GM12878 (cell line): ENCODE data around the gene OR51B4. TPM values are rescaled to one million over a fixed set of nuclear protein-coding genes. Genes with fewer than 3 reads are reported as not detected.

Experiments used
- ATAC-seq: fragments of 200-7000 bp; cut with Tn5 transposase; 3 replicates; pipeline ENCODE4 v1.9.1; 2020; ENCODE audit warnings: mild to moderate bottlenecking, moderate library complexity
- BruUV-seq: library from RNA; stranded (reverse); fragments of 400-500 nt; replicated peaks from 2 replicates; lab custom pipeline; 2021; lab: Mats Ljungman, UMichigan
- CTCF ChIA-PET: fragments of 300-600 bp; sonication (Branson Sonifier 250); formaldehyde crosslinking; extraction: SDS; loops from one replicate; lab custom pipeline; 2021; ENCODE audit warnings: inconsistent platforms; lab: Yijun Ruan, JAX
- POLR2A ChIA-PET: fragments of 350-600 bp; formaldehyde crosslinking; extraction: SDS; loops from one replicate; lab custom pipeline; 2021; ENCODE audit warnings: inconsistent platforms; lab: Charles Lee
- RAD21 ChIA-PET: fragments of 300-600 bp; sonication (Branson Sonifier 250); formaldehyde crosslinking; loops from one replicate; lab custom pipeline; 2023; ENCODE audit warnings: antibody characterized with exemption; ENCODE audit not compliant: unreplicated experiment; lab: Charles Lee
- SMC1A ChIA-PET: fragments of 300-600 bp; sonication (Branson Sonifier 250); formaldehyde crosslinking; loops from one replicate; lab custom pipeline; 2023; ENCODE audit not compliant: unreplicated experiment, uncharacterized antibody; lab: Charles Lee
- DNase-seq: peaks from one replicate; pipeline ENCODE4 v3.0.0-alpha.2; 2011; ENCODE audit warnings: low read depth, low spot score
- FAIRE-seq: peaks from 3 replicates; lab custom pipeline; 2011; peaks lifted over from hg19 to GRCh38; lab: Jason Lieb, UNC
- H2AFZ ChIP-seq: 2 replicates; pipeline ENCODE4 v1.6.0; 2011; ENCODE audit warnings: low read depth, low read length, control low read depth; ENCODE audit not compliant: control insufficient read depth
- H3K27ac ChIP-seq: 2 replicates; pipeline ENCODE4 v1.5.1; 2011; ENCODE audit warnings: control low read depth; ENCODE audit not compliant: control insufficient read depth, insufficient read depth
- H3K27me3 ChIP-seq, 2 experiments: replicated peaks in 1 of 2; 2 replicates each; pipeline versions ENCODE4 v1.6.0 to v1.6.1; 2011; ENCODE audit warnings: low read length in 1 of 2; ENCODE audit not compliant: control insufficient read depth in 2 of 2, insufficient read depth in 2 of 2
- H3K36me3 ChIP-seq, 2 experiments: 2 replicates each; pipeline ENCODE4 v1.5.1; 2011; ENCODE audit warnings: low read length in 1 of 2; ENCODE audit not compliant: control insufficient read depth in 2 of 2, insufficient read depth in 2 of 2
- H3K4me1 ChIP-seq: 2 replicates; pipeline ENCODE4 v1.6.1; 2011; ENCODE audit warnings: mild to moderate bottlenecking, low read length, moderate library complexity, mixed read lengths; ENCODE audit not compliant: control insufficient read depth, insufficient read depth
- H3K4me2 ChIP-seq: 2 replicates; pipeline ENCODE4 v1.6.0; 2011; ENCODE audit warnings: control low read depth; ENCODE audit not compliant: control insufficient read depth, insufficient read depth
- H3K4me3 ChIP-seq: fragments of 200-600 bp; sonication (generic); 2 replicates; pipeline ENCODE4 v1.5.1; 2016
- H3K79me2 ChIP-seq: 2 replicates; pipeline ENCODE4 v1.6.0; 2011; ENCODE audit warnings: low read length; ENCODE audit not compliant: control insufficient read depth, insufficient read depth
- H3K9ac ChIP-seq: 2 replicates; pipeline ENCODE4 v1.8.0; 2011; ENCODE audit warnings: low read length, control low read depth, mixed read lengths; ENCODE audit not compliant: control insufficient read depth, insufficient read depth
- H3K9me3 ChIP-seq: replicated peaks from 3 replicates; pipeline ENCODE4 v1.5.1; 2011; ENCODE audit warnings: mild to moderate bottlenecking, low read length; ENCODE audit not compliant: control insufficient read depth, insufficient read depth
- H4K20me1 ChIP-seq: 2 replicates; pipeline ENCODE4 v1.6.0; 2011; ENCODE audit not compliant: control insufficient read depth, insufficient read depth
- NKRF ChIP-seq: fragments of 450-650 bp; conservative IDR thresholded peaks from 2 replicates; pipeline ENCODE4 v1.6.1; 2017; ENCODE audit warnings: mild to moderate bottlenecking, moderate library complexity
- RELA ChIP-seq: fragments of 450-650 bp; IDR thresholded peaks from 2 replicates; pipeline ENCODE4 v1.8.0; 2014; ENCODE audit warnings: borderline replicate concordance; ENCODE audit not compliant: partially characterized antibody
- WRNIP1 ChIP-seq: IDR thresholded peaks from 2 replicates; pipeline ENCODE4 v1.6.1; 2011; ENCODE audit warnings: low read depth, low read length, improper control_type of control experiment, borderline replicate concordance
- WGBS: methylation state at CpG from one replicate; pipeline ENCODE4 v1.1.6; 2016; ENCODE audit warnings: low lambda C conversion rate; ENCODE audit not compliant: insufficient replicate concordance, insufficient coverage; ENCODE audit errors: missing lambda C conversion rate; 5-methylcytosine and 5-hydroxymethylcytosine counted together
- in situ Hi-C: fragments of 300-500 bp; cut with MboI; formaldehyde crosslinking; loops from 9 replicates; pipeline ENCODE4 v1.14.3; 2018; ENCODE audit warnings: mixed read lengths
- intact Hi-C: fragments of 100-400 bp; cut with micrococcal nuclease; formaldehyde crosslinking; loops from one replicate; pipeline ENCODE4 v1.14.2; 2022; ENCODE audit not compliant: unreplicated experiment
- polyA plus RNA-seq, 11 experiments: library from polyadenylated mRNA; depleted of rRNA in 4 of 11; unstranded in 6 of 11; stranded (reverse) in 5 of 11; fragments of >200 nt; fragmentation: Nextera tagmentation in 4 of 11; fragmentation: Illumina TruSeq in 1 of 11; extraction: Ambion mirVana in 4 of 11; extraction: Trizol in 1 of 11; gene quantifications; 1 replicate in 1 of 11; 2 replicates in 10 of 11; pipeline versions ENCODE4 v1.2.1 to v1.2.3, GENCODE V29; 2011 to 2016; ENCODE audit warnings: inconsistent platforms in 2 of 11, missing spikeins in 2 of 11, low read depth in 1 of 11
- total RNA-seq, 4 experiments: library from RNA; depleted of rRNA in 3 of 4; stranded (reverse); fragments of >200 nt in 3 of 4; fragmentation: Illumina TruSeq in 1 of 4; extraction: Trizol in 1 of 4; gene quantifications; 2 replicates each; pipeline versions ENCODE4 v1.2.1 to v1.2.3, GENCODE V29; 2013 to 2021
- TF ChIP-seq, protein P1 (sequence below): IDR thresholded peaks from 2 replicates; pipeline ENCODE4 v1.6.1; 2011; ENCODE audit warnings: mild to moderate bottlenecking, low read depth, low read length, moderate library complexity; ENCODE audit not compliant: insufficient replicate concordance

The OR51B4 gene
- total and polyA plus RNA-seq, 10 of the 15 experiments (the other 5 are each of a cell fraction or from before 2014, with no cell fraction given): 0.23 to 2.1 TPM; not detected in 8

DNA sequence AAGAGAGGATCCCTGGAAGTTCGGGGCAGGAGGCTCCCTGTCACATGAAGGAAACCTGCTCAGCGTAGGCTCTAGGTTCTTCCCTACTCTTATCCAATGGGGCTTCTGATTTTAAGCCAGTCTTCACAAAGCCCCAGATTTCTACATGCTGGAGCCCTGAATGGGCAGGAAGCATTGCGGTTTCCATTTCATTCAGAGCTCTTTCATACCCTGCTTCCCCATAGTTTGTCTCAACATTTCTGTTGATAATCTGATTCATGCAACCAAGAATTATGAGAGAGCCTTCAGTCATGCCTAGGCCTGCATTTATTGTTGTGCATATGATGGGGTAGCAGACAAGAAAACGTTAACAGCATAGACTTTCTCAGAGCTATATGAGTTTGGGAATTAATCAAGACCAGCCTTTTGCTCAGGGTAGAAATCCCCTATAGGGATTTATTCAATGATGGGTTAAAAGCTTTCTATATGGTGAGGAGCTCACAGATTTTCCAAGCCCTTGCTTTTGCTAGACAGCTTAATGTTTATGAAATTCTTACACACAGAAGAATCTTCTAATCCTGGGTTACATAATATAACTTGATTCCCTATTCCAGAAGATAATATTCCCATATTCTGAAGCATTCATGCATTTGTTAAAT, 15.9 kb downstream of the OR51B4 start:
- SMC1A ChIA-PET: interaction anchor here (1.3 kb wide), 1 partner anchor 10 kb away, joined by 4 read pairs; no protein-coding TSS in a partner anchor
- ATAC-seq: no peak; the same call in 2 of the 3 replicates
- CTCF ChIA-PET: no interaction called here
- in situ Hi-C loops: no loop called here
- 31% methylated on average over 4 of the region's 4 CpGs for WGBS
- Histone ChIP-seq H3K27ac (no peak overlapping the region), H2AFZ (no peak overlapping the region), H3K27me3 (no peaks in the 10 kb centered on the region), H3K36me3 (no peaks in the 10 kb centered on the region), H3K79me2 (no peaks in the 10 kb centered on the region), H3K9ac (no peak overlapping the region), H3K4me3 (no peak overlapping the region), H3K9me3 (no peaks in the 10 kb centered on the region), H3K4me1 (no peaks in the 10 kb centered on the region), H4K20me1 (no peaks in the 10 kb centered on the region), H3K4me2 (no peak overlapping the region)
- intact Hi-C loops: no loop called here
- RAD21 ChIA-PET: no interaction called here
- BruUV-seq: no TSS peak
- no peak for DNase-seq
- POLR2A ChIA-PET: no interaction called here
- TF ChIP-seq NKRF (no peak), WRNIP1 (no peak), RELA (no peak)
- TF ChIP-seq, protein P1, sequence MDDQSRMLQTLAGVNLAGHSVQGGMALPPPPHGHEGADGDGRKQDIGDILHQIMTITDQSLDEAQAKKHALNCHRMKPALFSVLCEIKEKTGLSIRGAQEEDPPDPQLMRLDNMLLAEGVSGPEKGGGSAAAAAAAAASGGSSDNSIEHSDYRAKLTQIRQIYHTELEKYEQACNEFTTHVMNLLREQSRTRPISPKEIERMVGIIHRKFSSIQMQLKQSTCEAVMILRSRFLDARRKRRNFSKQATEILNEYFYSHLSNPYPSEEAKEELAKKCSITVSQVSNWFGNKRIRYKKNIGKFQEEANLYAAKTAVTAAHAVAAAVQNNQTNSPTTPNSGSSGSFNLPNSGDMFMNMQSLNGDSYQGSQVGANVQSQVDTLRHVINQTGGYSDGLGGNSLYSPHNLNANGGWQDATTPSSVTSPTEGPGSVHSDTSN: no peak
- no peak for FAIRE-seq
